ENCODE measurements around the gene AGBL4.

Gene AGBL4

DNA sequence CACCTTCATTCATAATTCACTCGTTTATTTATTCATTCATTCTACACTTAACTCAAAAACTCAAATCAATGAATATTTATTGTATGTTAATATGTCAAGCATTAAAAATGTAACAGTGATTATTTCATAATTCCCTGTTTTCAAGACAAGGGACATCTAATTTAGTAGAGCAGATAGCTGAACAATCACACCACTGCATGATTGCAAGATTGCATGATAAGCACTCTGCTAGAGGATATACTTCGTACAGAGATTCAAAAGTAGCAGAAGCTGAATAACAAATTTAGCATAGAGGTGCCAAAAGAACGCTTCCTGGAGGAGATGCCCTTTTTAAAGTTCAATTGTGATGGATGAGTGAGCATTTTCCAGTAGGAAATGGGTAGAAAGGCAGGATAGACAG is 1056.4 kb downstream of the AGBL4 start:
- H3K27ac ChIP-seq: no peak overlapping the region
- no peaks in the 10 kb centered on the region for H3K36me3 ChIP-seq
- H3K4me1 ChIP-seq (ENCODE audit: control insufficient read depth in 1 of 2, insufficient read depth in 1 of 2, low read depth in 1 of 2, low read length in 1 of 2): no peaks in the 10 kb centered on the region
- H3K9me3 ChIP-seq: no peaks in the 10 kb centered on the region
- TF ChIP-seq, protein P1, sequence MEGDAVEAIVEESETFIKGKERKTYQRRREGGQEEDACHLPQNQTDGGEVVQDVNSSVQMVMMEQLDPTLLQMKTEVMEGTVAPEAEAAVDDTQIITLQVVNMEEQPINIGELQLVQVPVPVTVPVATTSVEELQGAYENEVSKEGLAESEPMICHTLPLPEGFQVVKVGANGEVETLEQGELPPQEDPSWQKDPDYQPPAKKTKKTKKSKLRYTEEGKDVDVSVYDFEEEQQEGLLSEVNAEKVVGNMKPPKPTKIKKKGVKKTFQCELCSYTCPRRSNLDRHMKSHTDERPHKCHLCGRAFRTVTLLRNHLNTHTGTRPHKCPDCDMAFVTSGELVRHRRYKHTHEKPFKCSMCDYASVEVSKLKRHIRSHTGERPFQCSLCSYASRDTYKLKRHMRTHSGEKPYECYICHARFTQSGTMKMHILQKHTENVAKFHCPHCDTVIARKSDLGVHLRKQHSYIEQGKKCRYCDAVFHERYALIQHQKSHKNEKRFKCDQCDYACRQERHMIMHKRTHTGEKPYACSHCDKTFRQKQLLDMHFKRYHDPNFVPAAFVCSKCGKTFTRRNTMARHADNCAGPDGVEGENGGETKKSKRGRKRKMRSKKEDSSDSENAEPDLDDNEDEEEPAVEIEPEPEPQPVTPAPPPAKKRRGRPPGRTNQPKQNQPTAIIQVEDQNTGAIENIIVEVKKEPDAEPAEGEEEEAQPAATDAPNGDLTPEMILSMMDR (IDR thresholded peaks at IDR 0.05): no peak
- no peaks in the 10 kb centered on the region for H3K27me3 ChIP-seq
- no peak overlapping the region for H3K4me3 ChIP-seq (ENCODE audit: low read depth in 1 of 2, low read length in 1 of 2)

DNA sequence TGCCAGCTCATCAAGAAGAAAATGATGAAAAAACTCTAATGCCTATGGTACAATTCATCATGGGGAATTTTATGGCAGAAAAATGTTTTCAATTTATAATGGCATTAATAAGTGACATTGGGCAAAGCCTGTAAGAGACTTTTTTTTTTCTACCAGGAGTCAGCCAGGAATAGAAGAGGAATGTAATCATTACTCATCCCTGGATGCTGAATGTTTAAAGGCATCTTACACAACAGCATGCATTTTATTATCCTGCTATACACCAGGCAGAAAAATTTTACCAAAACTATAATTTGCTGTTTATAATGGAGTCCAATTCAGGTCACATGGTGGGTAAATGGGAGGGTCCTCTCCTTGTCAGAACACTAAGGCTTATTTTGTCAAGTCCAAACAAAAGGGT is 1057.2 kb downstream of the AGBL4 start:
- no peaks in the 10 kb centered on the region for H3K36me3 ChIP-seq
- no peaks in the 10 kb centered on the region for H3K27me3 ChIP-seq
- TF ChIP-seq, protein P1 (IDR thresholded peaks at IDR 0.05): no peak
- no peaks in the 10 kb centered on the region for H3K4me1 ChIP-seq (ENCODE audit: control insufficient read depth in 1 of 2, insufficient read depth in 1 of 2, low read depth in 1 of 2, low read length in 1 of 2)
- no peak overlapping the region for H3K4me3 ChIP-seq (ENCODE audit: low read depth in 1 of 2, low read length in 1 of 2)
- H3K9me3 ChIP-seq: no peaks in the 10 kb centered on the region
- H3K27ac ChIP-seq: no peak overlapping the region

DNA sequence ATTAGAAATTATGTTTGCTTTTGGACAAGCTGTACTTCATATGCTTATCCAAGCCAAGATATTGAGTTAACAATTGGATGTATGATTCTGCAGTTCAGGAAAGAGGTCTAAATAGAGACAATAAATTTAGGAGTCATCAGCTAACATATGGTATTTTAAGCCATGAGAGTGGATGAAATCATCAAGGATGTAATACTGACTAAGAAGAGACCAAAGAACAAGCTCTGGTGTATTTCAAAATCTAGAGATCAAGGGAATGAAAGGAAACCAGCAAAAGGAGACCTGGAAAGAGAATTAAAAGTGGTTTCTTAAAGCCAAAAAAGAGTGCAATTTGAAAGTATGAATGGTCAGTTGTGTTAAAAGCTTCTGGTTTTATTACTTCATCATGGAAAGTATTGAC is 1063.4 kb downstream of the AGBL4 start:
- H3K4me3 ChIP-seq (ENCODE audit: low read depth in 1 of 2, low read length in 1 of 2): no peak overlapping the region
- H3K36me3 ChIP-seq: no peaks in the 10 kb centered on the region
- H3K27me3 ChIP-seq: no peaks in the 10 kb centered on the region
- TF ChIP-seq, protein P1 (IDR thresholded peaks at IDR 0.05): no peak
- H3K9me3 ChIP-seq: no peaks in the 10 kb centered on the region
- no peaks in the 10 kb centered on the region for H3K4me1 ChIP-seq (ENCODE audit: control insufficient read depth in 1 of 2, insufficient read depth in 1 of 2, low read depth in 1 of 2, low read length in 1 of 2)
- H3K27ac ChIP-seq: no peak overlapping the region

DNA sequence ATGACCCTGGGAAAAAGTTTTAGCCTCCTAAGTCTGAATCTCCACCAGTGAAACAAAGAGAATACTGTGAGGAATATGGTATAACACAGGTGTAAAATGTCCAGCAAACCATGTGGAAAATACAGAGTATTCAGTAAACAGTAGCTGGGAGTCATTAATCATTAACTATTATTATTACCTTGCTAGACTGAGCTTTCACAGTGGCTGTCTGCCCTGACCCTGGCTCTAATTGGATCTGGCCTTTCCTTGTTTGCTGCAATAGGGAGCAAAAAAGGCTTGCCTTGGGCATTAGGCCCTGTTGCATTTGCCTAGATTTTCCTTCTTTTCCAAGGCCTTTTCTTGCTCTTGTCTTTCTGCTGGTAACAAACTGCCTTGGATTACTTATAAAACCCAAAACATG is 1068.0 kb downstream of the AGBL4 start:
- TF ChIP-seq, protein P1 (IDR thresholded peaks at IDR 0.05): no peak
- H3K36me3 ChIP-seq: no peaks in the 10 kb centered on the region
- H3K27me3 ChIP-seq: no peaks in the 10 kb centered on the region
- no peak overlapping the region for H3K4me3 ChIP-seq (ENCODE audit: low read depth in 1 of 2, low read length in 1 of 2)
- H3K27ac ChIP-seq: no peak overlapping the region
- H3K9me3 ChIP-seq: no peaks in the 10 kb centered on the region
- H3K4me1 ChIP-seq (ENCODE audit: control insufficient read depth in 1 of 2, insufficient read depth in 1 of 2, low read depth in 1 of 2, low read length in 1 of 2): no peaks in the 10 kb centered on the region

DNA sequence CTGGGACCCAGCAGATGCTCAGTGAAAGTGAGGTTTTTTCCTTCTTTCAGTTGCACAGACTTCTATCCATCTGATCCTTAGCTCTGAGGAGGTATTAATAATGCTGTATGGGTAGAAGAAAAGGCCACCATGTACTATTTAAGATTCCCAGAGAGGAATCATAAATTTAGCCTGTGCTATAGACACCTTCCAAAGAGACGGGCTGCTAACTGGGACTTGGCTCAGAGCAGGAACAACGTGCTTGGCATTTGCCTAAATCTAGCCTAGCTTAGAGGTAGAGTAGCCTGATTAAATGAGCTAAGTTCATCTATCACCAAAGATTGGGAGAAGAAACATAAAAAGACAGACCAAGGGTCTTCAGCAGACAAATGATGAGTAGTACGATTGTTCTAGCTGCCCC is 1070.1 kb downstream of the AGBL4 start:
- Histone ChIP-seq H3K4me1 (ENCODE audit: control insufficient read depth in 1 of 2, insufficient read depth in 1 of 2, low read depth in 1 of 2, low read length in 1 of 2) (no peaks in the 10 kb centered on the region), H3K27ac (no peak overlapping the region), H3K9me3 (no peaks in the 10 kb centered on the region), H3K36me3 (no peaks in the 10 kb centered on the region), H3K27me3 (no peaks in the 10 kb centered on the region), H3K4me3 (ENCODE audit: low read depth in 1 of 2, low read length in 1 of 2) (no peak overlapping the region)
- TF ChIP-seq, protein P1 (IDR thresholded peaks at IDR 0.05): no peak

DNA sequence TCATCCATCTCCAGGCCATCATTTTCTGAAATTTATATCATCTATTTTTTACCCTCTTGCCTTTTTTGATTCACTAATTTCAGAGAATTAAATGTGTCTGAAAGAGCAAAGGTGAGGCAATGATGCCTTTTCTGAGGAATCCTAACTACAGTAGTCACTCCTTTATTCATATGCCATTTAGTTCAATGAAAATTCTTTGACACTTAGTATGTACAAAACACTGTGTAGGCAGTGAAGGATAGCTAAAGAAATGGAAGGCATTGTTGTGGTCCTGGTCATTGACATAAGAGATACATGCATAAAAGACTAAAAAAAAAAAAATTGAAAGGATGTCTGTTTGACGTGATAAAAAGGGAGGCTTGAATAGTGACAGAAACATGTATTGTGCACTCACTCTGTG is 1075.2 kb downstream of the AGBL4 start:
- H3K4me3 ChIP-seq (ENCODE audit: low read depth in 1 of 2, low read length in 1 of 2): no peak overlapping the region
- no peaks in the 10 kb centered on the region for H3K4me1 ChIP-seq (ENCODE audit: control insufficient read depth in 1 of 2, insufficient read depth in 1 of 2, low read depth in 1 of 2, low read length in 1 of 2)
- no peaks in the 10 kb centered on the region for H3K36me3 ChIP-seq
- TF ChIP-seq, protein P1 (IDR thresholded peaks at IDR 0.05): no peak
- H3K27ac ChIP-seq: no peak overlapping the region
- H3K9me3 ChIP-seq: no peaks in the 10 kb centered on the region
- peaks cover 6% of the 10 kb centered on the region for H3K27me3 ChIP-seq

All from neutrophil (primary cell).